Endothelial cell of umbilical vein (primary cell): ENCODE measurements around the gene TESK2. TPM values are rescaled to one million over a fixed set of nuclear protein-coding genes. Genes with fewer than 3 reads are reported as not detected.
"Not testable (repeated sequence)": the region's sequence is repeated elsewhere in the genome, so short reads cannot be mapped to it uniquely, and the experiment has no call there.

Source experiments
- BruUV-seq: library from RNA; stranded (reverse); fragments of 400-500 nt; replicated peaks from 2 replicates; lab custom pipeline; 2021; lab: Mats Ljungman, UMichigan
- CTCF ChIA-PET: fragments of 300-600, 350-600 bp; sonication (Branson Sonifier 250); formaldehyde crosslinking; loops from one replicate; lab custom pipeline; 2021; ENCODE audit warnings: antibody characterized with exemption, inconsistent platforms; lab: Charles Lee
- POLR2A ChIA-PET: fragments of 300-600, 350-600 bp; sonication (Branson Sonifier 250); formaldehyde crosslinking; loops from one replicate; lab custom pipeline; 2021; ENCODE audit warnings: antibody characterized with exemption, inconsistent platforms; lab: Charles Lee
- DNase-seq: peaks from one replicate; pipeline ENCODE4 v3.0.0-alpha.2; 2011; ENCODE audit warnings: low read depth, low spot score
- FAIRE-seq: peaks from 2 replicates; lab custom pipeline; 2011; peaks lifted over from hg19 to GRCh38; lab: Jason Lieb, UNC
- H2AFZ ChIP-seq: 2 replicates; pipeline ENCODE4 v1.6.0; 2012; ENCODE audit warnings: low read depth, low read length, control low read depth, inconsistent platforms
- H3K27ac ChIP-seq: 2 replicates; pipeline ENCODE4 v1.5.1; 2011; ENCODE audit warnings: low read depth, mild to moderate bottlenecking, control low read depth, low read length, moderate library complexity; ENCODE audit not compliant: insufficient read depth
- H3K27me3 ChIP-seq, 2 experiments: 2 replicates each; pipeline versions ENCODE4 v1.6.0 to v1.6.1; 2011; ENCODE audit warnings: low read length in 2 of 2, mixed read lengths in 1 of 2; ENCODE audit not compliant: control insufficient read depth in 2 of 2, insufficient read depth in 2 of 2
- H3K36me3 ChIP-seq, 2 experiments: 2 replicates in 1 of 2; 3 replicates in 1 of 2; pipeline ENCODE4 v1.5.1; 2011; ENCODE audit warnings: low read length in 2 of 2, mild to moderate bottlenecking in 1 of 2, moderate library complexity in 1 of 2; ENCODE audit not compliant: control insufficient read depth in 2 of 2, insufficient read depth in 2 of 2; ENCODE audit errors: extremely low read depth in 1 of 2
- H3K4me1 ChIP-seq: 3 replicates; pipeline ENCODE4 v1.5.1; 2011; ENCODE audit warnings: mild to moderate bottlenecking, low read length; ENCODE audit not compliant: control insufficient read depth, insufficient read depth; ENCODE audit errors: extremely low read depth
- H3K4me2 ChIP-seq: 2 replicates; pipeline ENCODE4 v1.6.1; 2011; ENCODE audit warnings: low read length, control low read depth, mixed read lengths; ENCODE audit not compliant: insufficient read depth
- H3K4me3 ChIP-seq, 3 experiments: fragments of 200-600 bp in 1 of 3; sonication (generic), shearing (Covaris generic) in 1 of 3; replicated peaks in 1 of 3; 2 replicates each; pipeline ENCODE4 v1.5.1; 2011 to 2016; ENCODE audit warnings: control low read depth in 3 of 3, low read length in 3 of 3, mild to moderate bottlenecking in 2 of 3, inconsistent platforms in 1 of 3, low read depth in 1 of 3, moderate library complexity in 1 of 3; ENCODE audit not compliant: insufficient read depth in 1 of 3
- H3K79me2 ChIP-seq: 2 replicates; pipeline ENCODE4 v1.6.0; 2012; ENCODE audit warnings: low read length, inconsistent platforms; ENCODE audit not compliant: control insufficient read depth, insufficient read depth
- H3K9ac ChIP-seq: replicated peaks from 2 replicates; pipeline ENCODE3; 2011; ENCODE audit warnings: low read length, control low read depth; ENCODE audit not compliant: insufficient read depth; ENCODE audit errors: extremely low read depth
- H3K9me1 ChIP-seq: replicated peaks from 3 replicates; pipeline ENCODE4 v1.6.0; 2011; ENCODE audit warnings: mild to moderate bottlenecking, low read length; ENCODE audit not compliant: control insufficient read depth, insufficient read depth; ENCODE audit errors: extremely low read depth
- H3K9me3 ChIP-seq: replicated peaks from 2 replicates; pipeline ENCODE4 v1.5.1; 2012; ENCODE audit warnings: low read length, inconsistent platforms; ENCODE audit not compliant: control insufficient read depth, insufficient read depth
- H4K20me1 ChIP-seq: replicated peaks from 2 replicates; pipeline ENCODE3; 2011; ENCODE audit warnings: mild to moderate bottlenecking, low read length; ENCODE audit not compliant: control insufficient read depth, insufficient read depth; ENCODE audit errors: extremely low read depth
- EZH2 ChIP-seq: IDR thresholded peaks from 2 replicates; pipeline ENCODE4 v1.6.1; 2012; ENCODE audit warnings: borderline replicate concordance, low read depth, mild to moderate bottlenecking, moderate library complexity, low read length, inconsistent platforms; ENCODE audit not compliant: severe bottlenecking
- FOS ChIP-seq: IDR thresholded peaks from 2 replicates; pipeline ENCODE4 v1.6.1; 2011; ENCODE audit warnings: mild to moderate bottlenecking, low read length, moderate library complexity, borderline replicate concordance; ENCODE audit not compliant: insufficient read depth
- GATA2 ChIP-seq: IDR thresholded peaks from 2 replicates; pipeline ENCODE4 v1.7.0; 2011; ENCODE audit warnings: low read depth, mild to moderate bottlenecking, moderate library complexity, mixed read lengths, low read length; ENCODE audit not compliant: insufficient read length, insufficient read depth
- JUN ChIP-seq: IDR thresholded peaks from 2 replicates; pipeline ENCODE4 v1.6.1; 2011; ENCODE audit warnings: borderline replicate concordance, low read depth; ENCODE audit not compliant: insufficient read length, insufficient read depth
- MYC ChIP-seq: IDR thresholded peaks from one replicate; pipeline ENCODE4 v1.6.1; 2011; ENCODE audit warnings: mild to moderate bottlenecking, low read depth, low read length
- POLR2A ChIP-seq: IDR thresholded peaks from 2 replicates; pipeline ENCODE4 v1.6.1; 2012; ENCODE audit warnings: low read depth, mild to moderate bottlenecking, control low read depth, low read length
- POLR2AphosphoS5 ChIP-seq: IDR thresholded peaks from 2 replicates; pipeline ENCODE4 v1.6.1; 2012; ENCODE audit warnings: low read depth, mild to moderate bottlenecking, control low read depth, low read length, moderate library complexity; ENCODE audit not compliant: insufficient read depth
- dilution Hi-C: fragments of 300-500 bp; cut with MboI; formaldehyde crosslinking; loops from one replicate; pipeline ENCODE4 v1.15.0; 2019; ENCODE audit warnings: low sequenced_read_pairs; ENCODE audit not compliant: extremely low pct_ligation_motif_present
- intact Hi-C: fragments of 100-400 bp; cut with micrococcal nuclease; formaldehyde crosslinking; loops from one replicate; pipeline ENCODE4 v1.10.0; 2022
- polyA plus RNA-seq, 4 experiments: library from polyadenylated mRNA; depleted of rRNA in 3 of 4; stranded (reverse) in 3 of 4; unstranded in 1 of 4; fragments of >200 nt; gene quantifications; 2 replicates each; pipeline versions ENCODE4 v1.2.1 to v1.2.3, GENCODE V29; 2011 to 2012; ENCODE audit warnings: missing spikeins in 1 of 4
- total RNA-seq: library from RNA; stranded (reverse); gene quantifications from 2 replicates; pipeline ENCODE4 v1.2.3, GENCODE V29; 2021
- TF ChIP-seq, protein P1 (sequence below), 2 donors: IDR thresholded peaks; 1 replicate in 1 of 2; 2 replicates in 1 of 2; pipeline ENCODE4 v1.5.1; 2011; ENCODE audit warnings: low read length in 2 of 2, mild to moderate bottlenecking in 2 of 2, moderate library complexity in 2 of 2, control low read depth in 1 of 2, inconsistent platforms in 1 of 2, low read depth in 1 of 2; ENCODE audit not compliant: insufficient read depth in 1 of 2; ENCODE audit errors: extremely low read depth in 1 of 2
- TF ChIP-seq, protein P2 (sequence below): IDR thresholded peaks from 2 replicates; pipeline ENCODE4 v1.6.1; 2011; ENCODE audit not compliant: insufficient read depth, insufficient read length

The TESK2 gene
- total and polyA plus RNA-seq, 2 donors (not counting 3 experiments of a cell fraction or from before 2014, with no cell fraction given) = 2.1 to 2.6 TPM

DNA sequence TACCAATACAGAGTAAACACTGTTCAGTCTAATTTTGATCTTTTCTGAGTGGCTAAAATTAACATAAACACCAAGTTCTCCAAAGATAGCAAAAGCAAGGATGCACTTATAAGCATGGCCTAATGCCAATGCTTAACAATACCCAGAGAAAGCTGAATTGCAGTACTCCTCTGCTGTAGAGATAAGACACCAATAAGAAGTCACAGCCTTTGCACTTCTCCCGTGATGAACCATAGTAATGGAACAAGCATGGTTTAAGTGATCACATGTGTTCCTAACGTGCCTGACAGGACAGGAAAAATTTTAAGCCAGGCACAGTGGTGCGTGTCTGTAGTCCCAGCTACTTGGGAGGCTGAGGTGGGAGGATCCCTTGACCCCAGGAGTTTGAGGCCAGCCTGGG, 25.1 kb upstream of the TESK2 start:
- dilution Hi-C loops (no loop called here), intact Hi-C loops (no loop called here)
- peaks cover 36 to 38% of the 10 kb centered on the region in 2 experiments for H3K36me3 ChIP-seq
- H3K9me3 ChIP-seq = no peaks in the 10 kb centered on the region
- no peak overlapping the region for H3K4me3 ChIP-seq
- ChIA-PET POLR2A (no interaction called here), CTCF (interaction anchor here (1.6 to 4.2 kb wide), 3 partner anchors 35 to 502 kb away, joined by 3 to 25 read pairs (median 5); partner anchors contain the start of gene AKR1A1)
- H3K4me1 ChIP-seq = peaks cover 12% of the 10 kb centered on the region
- peaks cover 54% of the 10 kb centered on the region for H3K79me2 ChIP-seq
- no peak overlapping the region for H3K27ac ChIP-seq
- DNase-seq = no peak
- H3K9ac ChIP-seq = no peak overlapping the region
- no peak overlapping the region for H2AFZ ChIP-seq
- H3K4me2 ChIP-seq = no peak overlapping the region
- no peak for FAIRE-seq
- no peaks in the 10 kb centered on the region for H4K20me1 ChIP-seq
- no peaks in the 10 kb centered on the region for H3K27me3 ChIP-seq
- no TSS peak for BruUV-seq
- no peaks in the 10 kb centered on the region for H3K9me1 ChIP-seq
- TF ChIP-seq FOS (no peak), POLR2AphosphoS5 (no peak), MYC (no peak), POLR2A (no peak), GATA2 (no peak), JUN (no peak), EZH2 (no peak)
- TF ChIP-seq, protein P1, sequence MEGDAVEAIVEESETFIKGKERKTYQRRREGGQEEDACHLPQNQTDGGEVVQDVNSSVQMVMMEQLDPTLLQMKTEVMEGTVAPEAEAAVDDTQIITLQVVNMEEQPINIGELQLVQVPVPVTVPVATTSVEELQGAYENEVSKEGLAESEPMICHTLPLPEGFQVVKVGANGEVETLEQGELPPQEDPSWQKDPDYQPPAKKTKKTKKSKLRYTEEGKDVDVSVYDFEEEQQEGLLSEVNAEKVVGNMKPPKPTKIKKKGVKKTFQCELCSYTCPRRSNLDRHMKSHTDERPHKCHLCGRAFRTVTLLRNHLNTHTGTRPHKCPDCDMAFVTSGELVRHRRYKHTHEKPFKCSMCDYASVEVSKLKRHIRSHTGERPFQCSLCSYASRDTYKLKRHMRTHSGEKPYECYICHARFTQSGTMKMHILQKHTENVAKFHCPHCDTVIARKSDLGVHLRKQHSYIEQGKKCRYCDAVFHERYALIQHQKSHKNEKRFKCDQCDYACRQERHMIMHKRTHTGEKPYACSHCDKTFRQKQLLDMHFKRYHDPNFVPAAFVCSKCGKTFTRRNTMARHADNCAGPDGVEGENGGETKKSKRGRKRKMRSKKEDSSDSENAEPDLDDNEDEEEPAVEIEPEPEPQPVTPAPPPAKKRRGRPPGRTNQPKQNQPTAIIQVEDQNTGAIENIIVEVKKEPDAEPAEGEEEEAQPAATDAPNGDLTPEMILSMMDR (IDR thresholded peaks at IDR 0.05; ENCODE audit: extremely low read depth in 1 of 2, insufficient read depth in 1 of 2, low read depth in 1 of 2, low read length in 2 of 2) = no peak
- TF ChIP-seq, protein P2, sequence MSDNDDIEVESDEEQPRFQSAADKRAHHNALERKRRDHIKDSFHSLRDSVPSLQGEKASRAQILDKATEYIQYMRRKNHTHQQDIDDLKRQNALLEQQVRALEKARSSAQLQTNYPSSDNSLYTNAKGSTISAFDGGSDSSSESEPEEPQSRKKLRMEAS = no peak

DNA sequence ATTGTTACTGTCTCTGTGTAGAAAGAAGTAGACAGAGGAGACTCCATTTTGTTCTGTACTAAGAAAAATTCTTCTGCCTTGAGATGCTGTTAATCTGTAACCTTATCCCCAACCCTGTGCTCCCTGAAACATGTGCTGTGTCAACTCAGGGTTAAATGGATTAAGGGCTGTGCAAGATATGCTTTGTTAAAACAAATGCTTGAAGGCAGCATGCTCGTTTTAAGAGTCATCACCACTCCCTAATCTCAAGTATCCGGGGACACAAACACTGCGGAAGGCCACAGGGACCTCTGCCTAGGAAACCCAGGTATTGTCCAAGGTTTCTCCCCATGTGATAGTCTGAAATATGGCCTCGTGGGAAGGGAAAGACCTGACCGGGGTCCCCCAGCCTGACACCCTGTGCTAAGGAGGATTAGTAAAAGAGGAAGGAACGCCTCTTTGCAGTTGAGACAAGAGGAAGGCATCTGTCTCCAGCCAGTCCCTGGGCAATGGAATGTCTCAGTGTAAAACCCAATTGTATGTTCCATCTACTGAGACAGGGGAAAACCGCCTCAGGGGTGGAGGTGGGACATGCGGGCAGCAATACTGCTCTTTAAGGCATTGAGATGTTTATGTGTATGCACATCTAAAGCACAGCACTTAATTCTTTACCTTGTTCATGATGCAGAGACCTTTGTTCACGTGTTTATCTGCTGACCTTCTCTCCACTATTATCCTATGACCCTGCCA, 22.7 kb upstream of the TESK2 start:
- dilution Hi-C loops, H3K27me3 ChIP-seq, H3K4me3 ChIP-seq, intact Hi-C loops, H3K27ac ChIP-seq, FAIRE-seq, H3K9me3 ChIP-seq, H4K20me1 ChIP-seq, H3K9me1 ChIP-seq, H3K9ac ChIP-seq, H3K4me1 ChIP-seq, DNase-seq, H2AFZ ChIP-seq, BruUV-seq, POLR2A ChIA-PET, H3K4me2 ChIP-seq: not testable (repeated sequence)
- H3K36me3 ChIP-seq = peaks cover 54% of the 10 kb centered on the region in 2 experiments
- CTCF ChIA-PET = interaction anchor here (0.8 to 6.0 kb wide), 11 partner anchors 8 to 670 kb away, joined by 3 to 148 read pairs (median 5); partner anchors contain the start of genes CCDC163, MMACHC and PRDX1
- H3K79me2 ChIP-seq = peaks cover 30% of the 10 kb centered on the region
